ENCODE data around the gene MTX1. TPM values are rescaled to one million over a fixed set of nuclear protein-coding genes. Genes with fewer than 3 reads are reported as not detected.
"Not testable (repeated sequence)": the region's sequence is repeated elsewhere in the genome, so short reads cannot be mapped to it uniquely, and the experiment has no call there.

MTX1 gene
- total RNA-seq, 6 donors from 2014 or later = 23.0 to 68.4 (median 37.4) TPM

GRCh38 chr1:155210314-155211104 is 2.0 kb downstream of the MTX1 start:
- TF ChIP-seq CTCF (IDR thresholded peaks at IDR 0.05) (no peak), POLR2A (IDR thresholded peaks at IDR 0.05) (no peak), POLR2AphosphoS5 (IDR thresholded peaks at IDR 0.05) (no peak), EP300 (IDR thresholded peaks at IDR 0.05) (no peak)
- no peaks in the 10 kb centered on the region for H3K27me3 ChIP-seq
- peaks cover 26 to 32% (median 27%) of the 10 kb centered on the region in 4 donors for H3K4me1 ChIP-seq
- DNase-seq = peak in 1 of 2 donors; percentile 47
- no peak for ATAC-seq (ENCODE audit: low FRiP score in 2 of 2)
- peak overlapping the region in 1 of 4 donors; percentile 11 for H3K4me3 ChIP-seq
- H3K9me3 ChIP-seq = no peaks in the 10 kb centered on the region
- WGBS, 2 donors = 77% methylated on average over 4 of the region's 4 CpGs
- peak overlapping the region in 3 of 4 donors; percentile 56 to 100 (median 97) for H3K27ac ChIP-seq
- peaks cover 0 to 10% (median 3%) of the 10 kb centered on the region in 4 donors for H3K36me3 ChIP-seq

GRCh38 chr1:155211381-155212050 is 3.0 kb downstream of the MTX1 start:
- not testable (repeated sequence) for H3K27me3 ChIP-seq; H3K9me3 ChIP-seq; H3K36me3 ChIP-seq; DNase-seq; ATAC-seq (ENCODE audit: low FRiP score in 2 of 2)
- 88 to 91% methylated on average over 8 to 13 of the region's 13 CpGs for WGBS, 2 donors
- Histone ChIP-seq H3K4me1 (peaks cover 25 to 31% (median 26%) of the 10 kb centered on the region in 4 donors), H3K4me3 (peak overlapping the region in 1 of 4 donors; percentile 11), H3K27ac (peak overlapping the region in 2 of 4 donors; percentile 56 to 97)

- DNase-seq; ATAC-seq (ENCODE audit: low FRiP score in 2 of 2); H3K4me3 ChIP-seq; H3K27me3 ChIP-seq; H3K9me3 ChIP-seq; H3K36me3 ChIP-seq: not testable (repeated sequence)
- peak overlapping the region in 1 of 4 donors; percentile 35 for H3K27ac ChIP-seq
- peaks cover 20 to 26% (median 20%) of the 10 kb centered on the region in 4 donors for H3K4me1 ChIP-seq
- WGBS, 2 donors = 75 to 82% methylated on average over 2 to 7 of the region's 7 CpGs
Observed at GRCh38 chr1:155212051-155212440, 3.6 kb downstream of the MTX1 start.

- 65 to 79% methylated on average over 3 to 7 of the region's 10 CpGs for WGBS, 2 donors
- not testable (repeated sequence) for H3K9me3 ChIP-seq; H3K27me3 ChIP-seq; ATAC-seq (ENCODE audit: low FRiP score in 2 of 2); H3K4me3 ChIP-seq; H3K27ac ChIP-seq; DNase-seq; H3K36me3 ChIP-seq
- H3K4me1 ChIP-seq = peaks cover 3 to 17% (median 9%) of the 10 kb centered on the region in 4 donors
Observed at GRCh38 chr1:155214702-155215101, 6.2 kb downstream of the MTX1 start.

GRCh38 chr1:155218854-155219591 is 10.5 kb downstream of the MTX1 start:
- no peak for TF ChIP-seq POLR2A (IDR thresholded peaks at IDR 0.05)
- no peak for TF ChIP-seq CTCF (IDR thresholded peaks at IDR 0.05)
- no peak for TF ChIP-seq POLR2AphosphoS5 (IDR thresholded peaks at IDR 0.05)
- TF ChIP-seq EP300 (IDR thresholded peaks at IDR 0.05) = no peak
- Histone ChIP-seq H3K27ac (peak overlapping the region in 3 of 4 donors; percentile 53 to 65 (median 62)), H3K36me3 (no peaks in the 10 kb centered on the region), H3K27me3 (no peaks in the 10 kb centered on the region), H3K9me3 (no peaks in the 10 kb centered on the region), H3K4me1 (peaks cover 0 to 10% (median 9%) of the 10 kb centered on the region in 4 donors), H3K4me3 (peak overlapping the region in 2 of 4 donors; percentile 1 to 8)
- ATAC-seq (ENCODE audit: low FRiP score in 2 of 2) = peak in 1 of 2 donors; percentile 65
- WGBS, 2 donors = 38 to 46% methylated on average over 7 of the region's 7 CpGs
- DNase-seq = peak in 1 of 2 donors; percentile 58

- peak overlapping the region in 2 of 4 donors; percentile 1 to 8 for H3K4me3 ChIP-seq
- no peak for TF ChIP-seq CTCF (IDR thresholded peaks at IDR 0.05)
- no peak for TF ChIP-seq POLR2A (IDR thresholded peaks at IDR 0.05)
- peaks cover 0 to 15% (median 13%) of the 10 kb centered on the region in 4 donors for H3K4me1 ChIP-seq
- H3K27me3 ChIP-seq = no peaks in the 10 kb centered on the region
- no peaks in the 10 kb centered on the region for H3K9me3 ChIP-seq
- ATAC-seq (ENCODE audit: low FRiP score in 2 of 2) (peak in 1 of 2 donors; percentile 58), DNase-seq (peak in 1 of 2 donors; percentile 65)
- 0 to 6% methylated on average over 1 of the region's 1 CpG for WGBS, 2 donors
- no peaks in the 10 kb centered on the region for H3K36me3 ChIP-seq
- peak overlapping the region; percentile 21 to 65 (median 58) for H3K27ac ChIP-seq
Observed at GRCh38 chr1:155219592-155220031, 11.1 kb downstream of the MTX1 start.

- WGBS, 2 donors = 84% methylated on average over 10 of the region's 10 CpGs
- H3K27ac ChIP-seq = peak overlapping the region in 3 of 4 donors; percentile 21 to 62 (median 53)
- not testable (repeated sequence) for DNase-seq; H3K36me3 ChIP-seq; H3K9me3 ChIP-seq; H3K4me3 ChIP-seq; ATAC-seq (ENCODE audit: low FRiP score in 2 of 2); H3K27me3 ChIP-seq
- H3K4me1 ChIP-seq = peaks cover 3 to 21% (median 17%) of the 10 kb centered on the region in 4 donors
Observed at GRCh38 chr1:155220211-155220965, 11.9 kb downstream of the MTX1 start.

All from upper lobe of left lung (tissue), 6 donors.